K562 (cell line): Measurements from ENCODE around the gene ACSL5. TPM values are rescaled to one million over a fixed set of nuclear protein-coding genes. Genes with fewer than 3 reads are reported as not detected.

ENCODE experiments used
- ASH1L ChIP-seq: fragments of 450-650 bp; IDR thresholded peaks from 2 replicates; pipeline ENCODE4 v1.6.1; 2018; ENCODE audit warnings: borderline replicate concordance, mild to moderate bottlenecking, low read depth; ENCODE audit not compliant: partially characterized antibody
- BHLHE40 ChIP-seq: IDR thresholded peaks from 2 replicates; pipeline ENCODE4 v1.6.1; 2011; ENCODE audit warnings: low read length, improper control_type of control experiment
- DIDO1 ChIP-seq: fragments of 450-650 bp; IDR thresholded peaks from 2 replicates; pipeline ENCODE4 v1.6.1; 2016; ENCODE audit warnings: low read depth, missing biosample characterization, missing genetic modification characterization
- HNRNPL ChIP-seq: fragments of 200-400 bp; formaldehyde crosslinking; IDR thresholded peaks from 2 replicates; pipeline ENCODE4 v1.6.1; 2017; ENCODE audit warnings: low read depth, mild to moderate bottlenecking, low read length
- IRF1 ChIP-seq: sonication (generic); formaldehyde crosslinking; IDR thresholded peaks from 2 replicates; pipeline ENCODE4 v1.8.0; 2022; ENCODE audit warnings: missing genetic modification reagents, mild to moderate bottlenecking, borderline replicate concordance
- LARP7 ChIP-seq: fragments of 450-650 bp; IDR thresholded peaks from 2 replicates; pipeline ENCODE4 v1.6.1; 2016
- NFXL1 ChIP-seq: fragments of 450-650 bp; formaldehyde crosslinking; IDR thresholded peaks from 2 replicates; pipeline ENCODE4 v1.4.0; 2021; ENCODE audit warnings: mild to moderate bottlenecking
- POLR2AphosphoS5 ChIP-seq: IDR thresholded peaks from 2 replicates; pipeline ENCODE4 v1.6.1; 2011; ENCODE audit warnings: mild to moderate bottlenecking, low read depth, low read length, moderate library complexity; ENCODE audit not compliant: control insufficient read depth, insufficient read depth
- POLR3G ChIP-seq: IDR thresholded peaks from 2 replicates; pipeline ENCODE4 v1.6.1; 2011; ENCODE audit not compliant: insufficient read length, insufficient replicate concordance; ENCODE audit errors: extremely low read depth
- RBFOX2 ChIP-seq: fragments of 200-400 bp; formaldehyde crosslinking; IDR thresholded peaks from 2 replicates; pipeline ENCODE4 v1.6.1; 2017; ENCODE audit warnings: low read depth, mild to moderate bottlenecking, low read length, moderate library complexity
- RNF2 ChIP-seq: sonication (generic); IDR thresholded peaks from 2 replicates; pipeline ENCODE4 v1.6.1; 2016
- SNRNP70 ChIP-seq: fragments of 200-400 bp; formaldehyde crosslinking; optimal IDR thresholded peaks from 2 replicates; pipeline ENCODE3; 2017; ENCODE audit warnings: low read depth, low read length
- SP2 ChIP-seq: IDR thresholded peaks from 2 replicates; pipeline ENCODE4 v1.6.1; 2011; ENCODE audit warnings: mild to moderate bottlenecking, low read depth, low read length, moderate library complexity; ENCODE audit not compliant: poor library complexity, severe bottlenecking; ENCODE audit errors: extremely low read depth
- ZNF263 ChIP-seq: sonication (generic); formaldehyde crosslinking; IDR thresholded peaks from 2 replicates; pipeline ENCODE4 v1.8.0; 2022; ENCODE audit warnings: mild to moderate bottlenecking, missing genetic modification reagents, borderline replicate concordance
- ZNF57 ChIP-seq: fragments of 450-650 bp; formaldehyde crosslinking; IDR thresholded peaks from 2 replicates; pipeline ENCODE4 v1.4.0; 2020; ENCODE audit warnings: mild to moderate bottlenecking, moderate library complexity
- ZNF583 ChIP-seq: fragments of 250-450 bp; sonication (Bioruptor Pico); IDR thresholded peaks from 2 replicates; pipeline ENCODE4 v1.4.0; 2020
- polyA plus RNA-seq, 8 experiments: library from polyadenylated mRNA; depleted of rRNA in 4 of 8; stranded (reverse) in 5 of 8; unstranded in 3 of 8; fragments of >200 nt; fragmentation: Nextera tagmentation in 2 of 8; fragmentation: Illumina TruSeq in 1 of 8; extraction: Ambion mirVana in 2 of 8; extraction: Trizol in 1 of 8; gene quantifications; 2 replicates each; pipeline versions ENCODE4 v1.2.1 to v1.2.3, GENCODE V29; 2011 to 2014; ENCODE audit warnings: inconsistent platforms in 1 of 8, missing spikeins in 1 of 8
- total RNA-seq, 7 experiments: library from RNA; depleted of rRNA in 6 of 7; stranded (reverse); fragments of >200 nt in 6 of 7; fragmentation: Illumina TruSeq in 2 of 7; extraction: Trizol in 2 of 7; gene quantifications; 2 replicates each; pipeline versions ENCODE4 v1.2.1 to v1.2.3, GENCODE V29; 2011 to 2021; ENCODE audit warnings: low replicate concordance in 1 of 7
- TF ChIP-seq, protein P1 (sequence below): sonication (generic); formaldehyde crosslinking; IDR thresholded peaks from 2 replicates; pipeline ENCODE4 v1.4.0; 2020; ENCODE audit warnings: mild to moderate bottlenecking, missing genetic modification reagents
- TF ChIP-seq, protein P2 (sequence below): sonication (generic); formaldehyde crosslinking; IDR thresholded peaks from 2 replicates; pipeline ENCODE4 v1.8.1; 2023; ENCODE audit warnings: mild to moderate bottlenecking, missing genetic modification reagents
- TF ChIP-seq, protein P3 (sequence below): conservative IDR thresholded peaks from 2 replicates; pipeline ENCODE4 v1.6.1; 2011; ENCODE audit warnings: low read depth, mild to moderate bottlenecking, low read length; ENCODE audit not compliant: control insufficient read depth
- TF ChIP-seq, protein P4 (sequence below): fragments of 450-650 bp; IDR thresholded peaks from 2 replicates; pipeline ENCODE4 v1.6.1; 2016; ENCODE audit warnings: borderline replicate concordance

The ACSL5 gene
- total and polyA plus RNA-seq, 9 of the 15 experiments (the other 6 are each of a cell fraction or from before 2014, with no cell fraction given), result 0.19 to 1.4 (median 0.55) TPM

GRCh38 chr10:112446855-112447619 is 73.1 kb downstream of the ACSL5 start, which contains the start of the genes VTI1A and ZDHHC6 (continued):
- TF ChIP-seq, protein P1, sequence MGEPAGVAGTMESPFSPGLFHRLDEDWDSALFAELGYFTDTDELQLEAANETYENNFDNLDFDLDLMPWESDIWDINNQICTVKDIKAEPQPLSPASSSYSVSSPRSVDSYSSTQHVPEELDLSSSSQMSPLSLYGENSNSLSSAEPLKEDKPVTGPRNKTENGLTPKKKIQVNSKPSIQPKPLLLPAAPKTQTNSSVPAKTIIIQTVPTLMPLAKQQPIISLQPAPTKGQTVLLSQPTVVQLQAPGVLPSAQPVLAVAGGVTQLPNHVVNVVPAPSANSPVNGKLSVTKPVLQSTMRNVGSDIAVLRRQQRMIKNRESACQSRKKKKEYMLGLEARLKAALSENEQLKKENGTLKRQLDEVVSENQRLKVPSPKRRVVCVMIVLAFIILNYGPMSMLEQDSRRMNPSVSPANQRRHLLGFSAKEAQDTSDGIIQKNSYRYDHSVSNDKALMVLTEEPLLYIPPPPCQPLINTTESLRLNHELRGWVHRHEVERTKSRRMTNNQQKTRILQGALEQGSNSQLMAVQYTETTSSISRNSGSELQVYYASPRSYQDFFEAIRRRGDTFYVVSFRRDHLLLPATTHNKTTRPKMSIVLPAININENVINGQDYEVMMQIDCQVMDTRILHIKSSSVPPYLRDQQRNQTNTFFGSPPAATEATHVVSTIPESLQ (CRISPR knock-in tag), result no peak
- TF ChIP-seq LARP7, result no peak
- TF ChIP-seq POLR3G, result no peak
- TF ChIP-seq ZNF583 (CRISPR knock-in tag), result no peak
- no peak for TF ChIP-seq HNRNPL
- no peak for TF ChIP-seq SNRNP70
- no peak for TF ChIP-seq ZNF263 (CRISPR knock-in tag)
- TF ChIP-seq, protein P2, sequence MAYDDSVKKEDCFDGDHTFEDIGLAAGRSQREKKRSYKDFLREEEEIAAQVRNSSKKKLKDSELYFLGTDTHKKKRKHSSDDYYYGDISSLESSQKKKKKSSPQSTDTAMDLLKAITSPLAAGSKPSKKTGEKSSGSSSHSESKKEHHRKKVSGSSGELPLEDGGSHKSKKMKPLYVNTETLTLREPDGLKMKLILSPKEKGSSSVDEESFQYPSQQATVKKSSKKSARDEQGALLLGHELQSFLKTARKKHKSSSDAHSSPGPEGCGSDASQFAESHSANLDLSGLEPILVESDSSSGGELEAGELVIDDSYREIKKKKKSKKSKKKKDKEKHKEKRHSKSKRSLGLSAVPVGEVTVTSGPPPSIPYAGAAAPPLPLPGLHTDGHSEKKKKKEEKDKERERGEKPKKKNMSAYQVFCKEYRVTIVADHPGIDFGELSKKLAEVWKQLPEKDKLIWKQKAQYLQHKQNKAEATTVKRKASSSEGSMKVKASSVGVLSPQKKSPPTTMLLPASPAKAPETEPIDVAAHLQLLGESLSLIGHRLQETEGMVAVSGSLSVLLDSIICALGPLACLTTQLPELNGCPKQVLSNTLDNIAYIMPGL (CRISPR knock-in tag), result no peak
- TF ChIP-seq RBFOX2, result peak; percentile 89
- TF ChIP-seq DIDO1 (tag), result peak; percentile 93
- no peak for TF ChIP-seq SP2
- no peak for TF ChIP-seq IRF1 (CRISPR knock-in tag)
- 0 out of 2 replicates have a peak, but pooled peaks have one; percentile 30 for TF ChIP-seq RNF2
- no peak for TF ChIP-seq ZNF57
- peak; percentile 65; the same call in 1 of the 2 replicates for TF ChIP-seq POLR2AphosphoS5
- TF ChIP-seq BHLHE40, result no peak
- TF ChIP-seq NFXL1 (CRISPR knock-in tag), result no peak
- TF ChIP-seq ASH1L, result peak; percentile 65
- TF ChIP-seq, protein P3, sequence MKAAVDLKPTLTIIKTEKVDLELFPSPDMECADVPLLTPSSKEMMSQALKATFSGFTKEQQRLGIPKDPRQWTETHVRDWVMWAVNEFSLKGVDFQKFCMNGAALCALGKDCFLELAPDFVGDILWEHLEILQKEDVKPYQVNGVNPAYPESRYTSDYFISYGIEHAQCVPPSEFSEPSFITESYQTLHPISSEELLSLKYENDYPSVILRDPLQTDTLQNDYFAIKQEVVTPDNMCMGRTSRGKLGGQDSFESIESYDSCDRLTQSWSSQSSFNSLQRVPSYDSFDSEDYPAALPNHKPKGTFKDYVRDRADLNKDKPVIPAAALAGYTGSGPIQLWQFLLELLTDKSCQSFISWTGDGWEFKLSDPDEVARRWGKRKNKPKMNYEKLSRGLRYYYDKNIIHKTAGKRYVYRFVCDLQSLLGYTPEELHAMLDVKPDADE, result no peak
- TF ChIP-seq, protein P4, sequence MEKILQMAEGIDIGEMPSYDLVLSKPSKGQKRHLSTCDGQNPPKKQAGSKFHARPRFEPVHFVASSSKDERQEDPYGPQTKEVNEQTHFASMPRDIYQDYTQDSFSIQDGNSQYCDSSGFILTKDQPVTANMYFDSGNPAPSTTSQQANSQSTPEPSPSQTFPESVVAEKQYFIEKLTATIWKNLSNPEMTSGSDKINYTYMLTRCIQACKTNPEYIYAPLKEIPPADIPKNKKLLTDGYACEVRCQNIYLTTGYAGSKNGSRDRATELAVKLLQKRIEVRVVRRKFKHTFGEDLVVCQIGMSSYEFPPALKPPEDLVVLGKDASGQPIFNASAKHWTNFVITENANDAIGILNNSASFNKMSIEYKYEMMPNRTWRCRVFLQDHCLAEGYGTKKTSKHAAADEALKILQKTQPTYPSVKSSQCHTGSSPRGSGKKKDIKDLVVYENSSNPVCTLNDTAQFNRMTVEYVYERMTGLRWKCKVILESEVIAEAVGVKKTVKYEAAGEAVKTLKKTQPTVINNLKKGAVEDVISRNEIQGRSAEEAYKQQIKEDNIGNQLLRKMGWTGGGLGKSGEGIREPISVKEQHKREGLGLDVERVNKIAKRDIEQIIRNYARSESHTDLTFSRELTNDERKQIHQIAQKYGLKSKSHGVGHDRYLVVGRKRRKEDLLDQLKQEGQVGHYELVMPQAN, result peak; percentile 54; the same call in 1 of the 2 replicates
